ENCODE data around the gene CD164.

- TF ChIP-seq, protein P1, sequence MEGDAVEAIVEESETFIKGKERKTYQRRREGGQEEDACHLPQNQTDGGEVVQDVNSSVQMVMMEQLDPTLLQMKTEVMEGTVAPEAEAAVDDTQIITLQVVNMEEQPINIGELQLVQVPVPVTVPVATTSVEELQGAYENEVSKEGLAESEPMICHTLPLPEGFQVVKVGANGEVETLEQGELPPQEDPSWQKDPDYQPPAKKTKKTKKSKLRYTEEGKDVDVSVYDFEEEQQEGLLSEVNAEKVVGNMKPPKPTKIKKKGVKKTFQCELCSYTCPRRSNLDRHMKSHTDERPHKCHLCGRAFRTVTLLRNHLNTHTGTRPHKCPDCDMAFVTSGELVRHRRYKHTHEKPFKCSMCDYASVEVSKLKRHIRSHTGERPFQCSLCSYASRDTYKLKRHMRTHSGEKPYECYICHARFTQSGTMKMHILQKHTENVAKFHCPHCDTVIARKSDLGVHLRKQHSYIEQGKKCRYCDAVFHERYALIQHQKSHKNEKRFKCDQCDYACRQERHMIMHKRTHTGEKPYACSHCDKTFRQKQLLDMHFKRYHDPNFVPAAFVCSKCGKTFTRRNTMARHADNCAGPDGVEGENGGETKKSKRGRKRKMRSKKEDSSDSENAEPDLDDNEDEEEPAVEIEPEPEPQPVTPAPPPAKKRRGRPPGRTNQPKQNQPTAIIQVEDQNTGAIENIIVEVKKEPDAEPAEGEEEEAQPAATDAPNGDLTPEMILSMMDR (IDR thresholded peaks at IDR 0.05): no peak
- no peak for TF ChIP-seq POLR2A (IDR thresholded peaks at IDR 0.05)
These were observed 39.8 kb downstream of the CD164 start for GRCh38 chr6:109342506-109342905.

Measured in thyroid gland (tissue), 4 donors.